Measurements from ENCODE around the gene EXT2.

Gene EXT2

GRCh38 chr11:44223238-44223637, 127.8 kb downstream of the EXT2 start:
- no peak overlapping the region for H3K27ac ChIP-seq
- DNase-seq = no peak
- no peaks in the 10 kb centered on the region; the same call in 1 of the 2 replicates for H3K36me3 ChIP-seq
- TF ChIP-seq, protein P1, sequence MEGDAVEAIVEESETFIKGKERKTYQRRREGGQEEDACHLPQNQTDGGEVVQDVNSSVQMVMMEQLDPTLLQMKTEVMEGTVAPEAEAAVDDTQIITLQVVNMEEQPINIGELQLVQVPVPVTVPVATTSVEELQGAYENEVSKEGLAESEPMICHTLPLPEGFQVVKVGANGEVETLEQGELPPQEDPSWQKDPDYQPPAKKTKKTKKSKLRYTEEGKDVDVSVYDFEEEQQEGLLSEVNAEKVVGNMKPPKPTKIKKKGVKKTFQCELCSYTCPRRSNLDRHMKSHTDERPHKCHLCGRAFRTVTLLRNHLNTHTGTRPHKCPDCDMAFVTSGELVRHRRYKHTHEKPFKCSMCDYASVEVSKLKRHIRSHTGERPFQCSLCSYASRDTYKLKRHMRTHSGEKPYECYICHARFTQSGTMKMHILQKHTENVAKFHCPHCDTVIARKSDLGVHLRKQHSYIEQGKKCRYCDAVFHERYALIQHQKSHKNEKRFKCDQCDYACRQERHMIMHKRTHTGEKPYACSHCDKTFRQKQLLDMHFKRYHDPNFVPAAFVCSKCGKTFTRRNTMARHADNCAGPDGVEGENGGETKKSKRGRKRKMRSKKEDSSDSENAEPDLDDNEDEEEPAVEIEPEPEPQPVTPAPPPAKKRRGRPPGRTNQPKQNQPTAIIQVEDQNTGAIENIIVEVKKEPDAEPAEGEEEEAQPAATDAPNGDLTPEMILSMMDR (IDR thresholded peaks at IDR 0.05; ENCODE audit: low read depth, low read length) = no peak
- H3K4me3 ChIP-seq (ENCODE audit: low read depth, low read length) = no peak overlapping the region
- no peaks in the 10 kb centered on the region for H3K27me3 ChIP-seq (ENCODE audit: insufficient read depth, low read depth, severe bottlenecking)
- no peaks in the 10 kb centered on the region for H3K9me3 ChIP-seq (ENCODE audit: severe bottlenecking)

- TF ChIP-seq, protein P1 (IDR thresholded peaks at IDR 0.05; ENCODE audit: low read depth, low read length) = no peak
- no peak for DNase-seq
- Histone ChIP-seq H3K4me3 (ENCODE audit: low read depth, low read length) (no peak overlapping the region), H3K27ac (no peak overlapping the region), H3K27me3 (ENCODE audit: insufficient read depth, low read depth, severe bottlenecking) (no peaks in the 10 kb centered on the region), H3K36me3 (no peaks in the 10 kb centered on the region; the same call in 1 of the 2 replicates), H3K9me3 (ENCODE audit: severe bottlenecking) (no peaks in the 10 kb centered on the region)
Measured at GRCh38 chr11:44224867-44225501, 129.5 kb downstream of the EXT2 start.

GRCh38 chr11:44226490-44226889, 131.0 kb downstream of the EXT2 start:
- H3K4me3 ChIP-seq (ENCODE audit: low read depth, low read length) = no peak overlapping the region
- DNase-seq = no peak
- H3K27me3 ChIP-seq (ENCODE audit: insufficient read depth, low read depth, severe bottlenecking) = no peaks in the 10 kb centered on the region
- no peaks in the 10 kb centered on the region; the same call in 1 of the 2 replicates for H3K36me3 ChIP-seq
- no peaks in the 10 kb centered on the region for H3K9me3 ChIP-seq (ENCODE audit: severe bottlenecking)
- no peak overlapping the region for H3K27ac ChIP-seq
- TF ChIP-seq, protein P1 (IDR thresholded peaks at IDR 0.05; ENCODE audit: low read depth, low read length) = no peak

GRCh38 chr11:44226945-44227344, 131.5 kb downstream of the EXT2 start:
- no peaks in the 10 kb centered on the region; the same call in 1 of the 2 replicates for H3K36me3 ChIP-seq
- H3K27me3 ChIP-seq (ENCODE audit: insufficient read depth, low read depth, severe bottlenecking) = no peaks in the 10 kb centered on the region
- no peaks in the 10 kb centered on the region for H3K9me3 ChIP-seq (ENCODE audit: severe bottlenecking)
- no peak for DNase-seq
- H3K4me3 ChIP-seq (ENCODE audit: low read depth, low read length) = no peak overlapping the region
- no peak overlapping the region for H3K27ac ChIP-seq
- TF ChIP-seq, protein P1 (IDR thresholded peaks at IDR 0.05; ENCODE audit: low read depth, low read length) = no peak

DNA sequence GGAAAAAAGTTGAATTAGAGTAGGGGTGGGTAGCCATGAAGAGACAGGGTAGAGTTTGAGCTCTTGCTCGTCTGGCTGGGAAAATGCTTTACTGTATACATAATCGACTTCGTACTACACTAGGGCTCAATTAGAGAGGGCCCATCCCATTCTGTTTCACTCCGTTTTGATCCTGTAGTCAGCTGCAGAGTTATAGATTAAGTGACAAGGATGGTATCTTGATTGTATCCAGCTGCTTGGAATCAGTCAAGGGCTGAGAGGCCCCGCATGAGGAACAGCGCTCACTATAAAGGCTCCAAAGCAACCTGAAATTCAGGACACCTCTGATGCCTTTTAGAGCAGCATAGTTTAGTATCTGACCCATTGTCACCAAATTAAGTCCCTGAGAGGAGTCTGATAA, 132.9 kb downstream of the EXT2 start:
- Histone ChIP-seq H3K9me3 (ENCODE audit: severe bottlenecking) (no peaks in the 10 kb centered on the region), H3K4me3 (ENCODE audit: low read depth, low read length) (no peak overlapping the region), H3K36me3 (no peaks in the 10 kb centered on the region; the same call in 1 of the 2 replicates), H3K27me3 (ENCODE audit: insufficient read depth, low read depth, severe bottlenecking) (no peaks in the 10 kb centered on the region), H3K27ac (no peak overlapping the region)
- TF ChIP-seq, protein P1 (IDR thresholded peaks at IDR 0.05; ENCODE audit: low read depth, low read length) = no peak
- no peak for DNase-seq

DNA sequence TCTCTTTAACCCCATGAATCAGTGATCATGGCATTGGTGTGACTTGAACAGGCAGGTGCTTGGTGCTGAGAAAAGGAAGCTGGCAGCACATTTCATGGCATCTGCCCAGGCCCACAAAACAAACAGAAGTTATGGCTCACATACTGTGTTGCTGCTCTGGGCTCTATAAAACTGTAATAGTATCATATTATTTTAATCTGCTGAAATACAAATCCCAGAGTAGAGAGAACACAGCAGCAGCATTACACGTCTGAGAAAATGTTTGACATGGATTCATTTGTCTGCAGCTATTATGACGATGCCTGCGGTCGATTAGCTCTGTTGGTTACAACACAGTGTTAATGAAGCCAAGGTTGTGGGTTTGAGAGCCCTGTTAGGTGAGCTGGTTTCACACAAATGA, 133.6 kb downstream of the EXT2 start:
- Histone ChIP-seq H3K27ac (no peak overlapping the region), H3K4me3 (ENCODE audit: low read depth, low read length) (no peak overlapping the region), H3K36me3 (no peaks in the 10 kb centered on the region; the same call in 1 of the 2 replicates), H3K9me3 (ENCODE audit: severe bottlenecking) (no peaks in the 10 kb centered on the region), H3K27me3 (ENCODE audit: insufficient read depth, low read depth, severe bottlenecking) (no peaks in the 10 kb centered on the region)
- no peak for DNase-seq
- TF ChIP-seq, protein P1 (IDR thresholded peaks at IDR 0.05; ENCODE audit: low read depth, low read length) = no peak

Measured in WERI-Rb-1 (cell line).